HG03196 (cell line): ENCODE measurements around the gene FUS.

Experiments
- ATAC-seq: cut with Tn5 transposase; IDR thresholded peaks from one replicate; pipeline ENCODE4 v1.9.1; 2021; ENCODE audit not compliant: unreplicated experiment

The FUS gene

DNA sequence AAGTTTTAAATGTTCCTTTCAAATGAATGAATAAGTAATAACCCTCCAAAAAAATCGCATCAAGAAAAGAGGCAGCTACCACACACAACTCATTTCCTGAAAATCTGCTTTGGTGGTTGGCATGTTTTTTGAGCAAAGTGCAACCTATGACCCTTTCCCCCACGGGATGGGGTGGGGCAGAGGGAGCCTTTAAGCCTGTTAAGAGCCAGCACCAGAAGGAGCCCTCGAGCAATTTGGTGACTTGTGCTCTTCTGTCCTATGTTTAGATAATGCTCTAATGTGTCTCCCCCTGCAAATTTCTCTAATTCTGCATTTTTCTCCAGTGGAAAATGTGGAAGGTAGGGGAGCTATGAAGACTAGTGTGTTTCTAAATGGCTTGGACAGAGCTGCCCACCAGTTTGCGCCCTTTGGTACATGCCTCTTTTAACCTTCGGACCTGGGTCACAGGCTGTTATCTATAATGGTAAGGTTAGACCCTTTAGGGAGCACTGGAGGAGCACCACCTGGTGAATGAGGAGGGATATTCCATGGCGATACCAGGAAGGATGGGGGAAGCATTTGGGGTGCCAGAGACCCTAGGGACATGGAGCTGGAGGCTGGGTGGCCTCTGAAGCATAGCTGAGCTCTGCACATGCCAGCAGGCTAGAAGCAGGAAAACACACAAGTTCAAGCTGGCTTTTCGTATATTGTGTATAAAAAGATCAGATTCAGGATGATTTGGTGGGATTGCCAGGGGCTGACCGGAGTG is 21.1 kb downstream of the FUS start:
- no peak for ATAC-seq

DNA sequence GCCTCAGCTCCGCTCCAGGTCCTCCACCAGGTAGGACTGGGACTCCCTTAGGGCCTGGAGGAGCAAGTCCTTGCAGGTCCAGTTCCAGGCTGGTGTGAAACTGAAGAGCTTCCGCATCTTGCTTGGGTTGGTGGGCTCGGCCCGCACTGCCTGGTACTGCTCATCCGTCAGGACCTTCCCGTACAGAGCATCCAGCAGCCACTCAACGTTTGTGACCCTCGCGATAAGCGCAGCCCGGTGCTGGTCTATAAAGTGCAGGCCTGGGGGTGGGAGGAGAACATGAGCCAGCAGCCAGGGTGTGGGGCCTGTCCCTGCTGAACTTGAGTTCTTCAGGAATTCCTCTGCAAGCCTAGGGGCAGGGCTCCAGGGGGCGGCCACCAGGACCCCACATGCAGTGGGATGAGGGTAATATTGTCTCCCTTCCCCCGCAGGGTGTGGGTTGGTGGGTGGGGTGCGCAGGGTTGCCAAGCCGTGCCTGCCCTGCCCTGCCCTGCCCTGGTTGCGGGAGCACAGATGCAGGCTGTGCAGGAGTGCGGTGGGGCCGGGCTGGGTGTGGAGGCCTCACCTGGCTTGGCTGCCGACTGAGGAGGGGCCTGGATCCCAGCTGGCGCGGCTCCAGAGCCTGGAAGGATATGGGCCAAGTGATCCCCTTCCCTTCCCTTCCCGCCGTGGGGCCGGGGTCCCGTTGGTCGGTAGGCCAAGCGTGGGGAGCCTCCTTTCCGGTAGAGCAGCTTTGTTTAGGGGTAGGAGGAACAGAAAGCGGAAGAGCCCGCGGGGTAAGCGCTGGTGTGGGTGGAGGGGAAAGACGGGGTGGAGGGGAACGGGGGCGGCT is 21.9 kb downstream of the FUS start:
- ATAC-seq = no peak

DNA sequence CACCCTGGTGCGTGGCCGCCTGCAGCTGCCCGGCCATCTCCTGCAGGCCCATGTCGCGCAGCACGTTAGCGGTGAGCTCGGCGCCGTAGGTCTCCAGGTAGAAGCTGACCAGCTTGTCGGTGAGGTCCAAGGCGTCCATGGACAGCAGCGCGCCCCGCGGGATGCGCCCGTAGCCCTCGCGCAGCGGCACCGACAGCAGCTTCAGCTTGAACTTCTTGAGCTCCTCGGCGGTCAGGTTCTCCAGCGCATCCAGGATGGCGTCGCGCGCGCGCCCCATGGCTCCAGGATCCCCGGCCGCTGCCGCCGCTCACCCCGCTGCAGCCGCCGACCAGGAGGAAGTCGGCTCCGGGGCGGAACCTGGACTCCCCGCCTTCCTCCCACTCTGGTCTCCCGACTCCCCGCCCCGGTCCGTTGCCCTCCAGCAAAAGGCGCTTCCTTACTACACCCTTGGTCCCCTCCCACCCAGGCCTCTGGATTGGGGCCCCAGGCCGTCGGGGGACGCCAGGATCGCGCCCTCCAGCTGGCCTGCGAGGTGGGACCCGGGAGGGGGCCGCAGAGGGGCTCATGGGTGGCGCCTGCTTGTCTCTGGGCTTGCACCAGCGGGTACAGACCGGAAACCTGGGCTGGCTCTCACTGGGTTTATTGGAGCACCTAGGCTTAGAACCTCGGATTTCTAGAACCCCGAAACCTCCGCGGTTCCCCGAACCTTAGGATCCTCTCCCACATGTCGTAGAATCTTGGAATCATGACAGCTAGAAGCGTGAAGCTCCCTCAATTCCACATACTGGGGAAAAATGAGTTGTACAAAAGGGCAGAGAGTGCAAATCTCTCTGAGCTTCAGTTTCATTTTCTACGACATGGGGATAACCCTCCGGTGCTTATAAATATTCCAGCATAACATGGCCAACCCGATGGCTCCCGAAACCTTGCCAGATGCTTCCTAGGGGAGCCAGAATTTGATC is 22.8 kb downstream of the FUS start, which contains the start of gene PYCARD:
Gene PYCARD (minus strand): TSS at position 347 of the 962 bp plus-strand sequence. CDS start 70 bp downstream, at position 277.
- ATAC-seq = no peak

DNA sequence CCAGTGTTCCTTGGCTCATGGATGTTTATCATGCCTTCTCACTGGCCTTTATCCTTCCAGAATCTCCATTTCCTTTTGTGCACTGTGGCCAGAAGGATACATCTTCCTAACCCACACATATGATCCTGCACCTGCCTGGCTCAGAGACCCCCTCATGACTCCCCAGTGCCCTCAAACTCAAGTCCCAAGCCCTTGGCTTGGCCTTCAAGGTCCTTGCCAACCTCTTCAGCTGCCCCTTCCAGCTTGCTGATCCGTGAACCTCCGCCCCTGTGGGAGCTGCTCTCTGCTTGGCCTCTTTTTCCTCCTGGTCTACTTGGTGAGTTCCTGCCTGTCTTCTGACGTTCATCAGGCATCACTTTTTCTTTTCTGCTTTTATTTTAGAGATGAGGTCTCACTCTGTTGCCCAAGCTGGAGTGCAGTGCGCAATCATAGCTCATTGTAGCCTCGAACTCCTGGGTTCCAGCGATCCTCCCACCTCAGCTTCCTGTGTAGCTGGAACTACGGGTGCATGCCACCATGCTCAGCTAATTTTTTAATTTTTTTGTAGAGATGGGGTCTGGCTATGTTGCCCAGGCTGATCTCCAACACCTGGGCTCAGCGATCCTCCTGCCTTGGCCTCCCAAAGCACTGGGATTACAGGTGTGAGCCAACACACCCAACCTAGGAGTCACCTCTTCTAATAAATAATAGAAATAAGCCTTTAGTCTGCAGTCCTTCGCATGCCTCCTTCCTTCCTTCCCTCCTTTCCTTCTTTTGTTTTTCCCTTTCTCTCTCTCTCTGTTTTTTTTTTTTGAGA is 25.1 kb downstream of the FUS start:
- no peak for ATAC-seq

DNA sequence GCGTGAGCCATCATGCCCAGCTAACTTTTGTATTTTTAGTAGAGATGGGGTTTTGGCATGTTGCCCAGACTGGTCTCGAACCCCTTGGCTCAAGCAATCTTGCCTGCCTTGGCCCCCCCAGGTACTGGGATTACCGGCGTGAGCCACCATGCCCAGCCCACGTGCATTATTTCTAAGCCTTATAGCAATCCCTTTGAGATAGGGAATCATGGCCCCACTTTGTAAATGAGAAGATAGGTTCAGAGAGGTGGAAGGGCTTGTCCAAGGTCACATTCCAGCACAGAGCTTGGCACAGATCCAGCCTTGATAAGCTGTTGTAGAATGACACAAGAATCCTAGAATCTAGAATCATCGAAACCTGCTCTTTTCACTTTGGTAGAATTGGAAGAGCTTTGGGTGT is 26.8 kb downstream of the FUS start:
- no peak for ATAC-seq

DNA sequence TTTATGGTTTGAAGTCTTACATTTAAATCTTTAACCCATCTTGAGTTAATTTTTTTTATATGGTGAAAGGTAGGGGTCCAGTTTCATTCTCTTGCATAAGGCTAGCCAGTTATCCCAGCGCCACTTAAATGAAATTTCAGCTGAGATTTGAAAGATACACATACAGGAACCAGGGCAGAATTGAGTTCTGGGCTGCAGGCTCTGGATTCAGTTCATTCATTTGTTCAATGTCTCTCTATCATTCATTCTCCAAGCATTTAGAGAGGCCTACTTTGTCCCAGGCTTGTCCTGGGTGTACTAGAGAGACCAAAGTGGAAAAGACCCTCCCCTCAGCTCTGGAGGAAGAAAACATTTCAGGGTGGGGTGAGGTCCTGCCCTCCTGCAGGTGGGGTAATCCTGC is 33.4 kb downstream of the FUS start:
- no peak for ATAC-seq

DNA sequence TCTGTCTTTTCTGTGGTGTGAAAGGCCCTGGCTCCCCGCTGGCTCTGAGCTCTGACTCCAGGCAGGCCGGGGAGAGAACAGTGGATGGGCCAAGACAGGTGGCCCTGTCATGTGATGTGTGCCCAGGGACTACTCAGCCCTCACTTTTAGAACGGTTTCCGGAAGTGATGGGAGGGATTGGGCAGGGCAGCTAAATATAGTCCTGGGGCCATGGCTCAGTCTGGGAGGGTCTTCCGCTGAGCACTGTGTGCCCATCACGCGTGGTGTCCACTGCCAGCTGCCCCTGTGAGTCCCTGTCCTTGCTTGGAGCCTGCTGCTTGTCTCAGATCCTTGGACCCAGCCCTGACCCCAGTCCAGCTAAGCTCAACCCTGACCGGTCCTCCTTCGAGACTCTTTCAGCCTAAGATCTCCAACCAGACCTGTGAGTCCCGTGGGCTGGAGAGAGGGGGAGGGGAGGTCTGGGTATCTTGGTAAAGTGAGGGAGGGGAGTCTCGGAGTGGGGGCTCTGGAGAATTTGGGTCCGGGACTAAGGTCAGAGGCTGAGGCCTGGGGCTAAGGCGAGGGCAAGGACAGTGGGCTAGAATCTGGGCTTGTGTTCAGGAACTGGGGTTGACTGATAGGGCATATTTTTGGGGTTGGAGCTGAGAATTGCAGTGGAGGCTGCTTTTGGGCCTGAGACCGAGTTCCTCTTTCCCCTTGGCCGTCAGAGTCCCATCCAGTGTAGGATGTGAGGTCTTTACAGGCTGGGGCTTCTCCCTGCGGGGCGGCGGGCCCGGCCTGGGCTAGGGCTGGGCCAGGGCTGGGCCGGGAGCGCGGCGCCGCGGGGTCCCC is 34.2 kb downstream of the FUS start, which contains the start of gene TRIM72:
Gene TRIM72 (plus strand): TSS at position 243 of the 831 bp plus-strand sequence. CDS start 620 bp downstream, outside the sequence.
- ATAC-seq = no peak

DNA sequence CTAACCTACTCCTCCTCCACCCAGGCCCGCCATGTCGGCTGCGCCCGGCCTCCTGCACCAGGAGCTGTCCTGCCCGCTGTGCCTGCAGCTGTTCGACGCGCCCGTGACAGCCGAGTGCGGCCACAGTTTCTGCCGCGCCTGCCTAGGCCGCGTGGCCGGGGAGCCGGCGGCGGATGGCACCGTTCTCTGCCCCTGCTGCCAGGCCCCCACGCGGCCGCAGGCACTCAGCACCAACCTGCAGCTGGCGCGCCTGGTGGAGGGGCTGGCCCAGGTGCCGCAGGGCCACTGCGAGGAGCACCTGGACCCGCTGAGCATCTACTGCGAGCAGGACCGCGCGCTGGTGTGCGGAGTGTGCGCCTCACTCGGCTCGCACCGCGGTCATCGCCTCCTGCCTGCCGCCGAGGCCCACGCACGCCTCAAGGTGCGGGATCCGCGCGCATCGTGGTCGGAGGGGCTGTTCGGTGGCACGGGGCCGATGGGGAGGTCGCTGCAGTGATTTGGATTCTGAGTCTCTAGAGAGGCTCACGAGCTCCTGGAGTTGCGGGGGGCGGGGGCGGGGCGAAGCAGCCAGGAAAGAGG is 34.9 kb downstream of the FUS start:
- ATAC-seq = no peak

DNA sequence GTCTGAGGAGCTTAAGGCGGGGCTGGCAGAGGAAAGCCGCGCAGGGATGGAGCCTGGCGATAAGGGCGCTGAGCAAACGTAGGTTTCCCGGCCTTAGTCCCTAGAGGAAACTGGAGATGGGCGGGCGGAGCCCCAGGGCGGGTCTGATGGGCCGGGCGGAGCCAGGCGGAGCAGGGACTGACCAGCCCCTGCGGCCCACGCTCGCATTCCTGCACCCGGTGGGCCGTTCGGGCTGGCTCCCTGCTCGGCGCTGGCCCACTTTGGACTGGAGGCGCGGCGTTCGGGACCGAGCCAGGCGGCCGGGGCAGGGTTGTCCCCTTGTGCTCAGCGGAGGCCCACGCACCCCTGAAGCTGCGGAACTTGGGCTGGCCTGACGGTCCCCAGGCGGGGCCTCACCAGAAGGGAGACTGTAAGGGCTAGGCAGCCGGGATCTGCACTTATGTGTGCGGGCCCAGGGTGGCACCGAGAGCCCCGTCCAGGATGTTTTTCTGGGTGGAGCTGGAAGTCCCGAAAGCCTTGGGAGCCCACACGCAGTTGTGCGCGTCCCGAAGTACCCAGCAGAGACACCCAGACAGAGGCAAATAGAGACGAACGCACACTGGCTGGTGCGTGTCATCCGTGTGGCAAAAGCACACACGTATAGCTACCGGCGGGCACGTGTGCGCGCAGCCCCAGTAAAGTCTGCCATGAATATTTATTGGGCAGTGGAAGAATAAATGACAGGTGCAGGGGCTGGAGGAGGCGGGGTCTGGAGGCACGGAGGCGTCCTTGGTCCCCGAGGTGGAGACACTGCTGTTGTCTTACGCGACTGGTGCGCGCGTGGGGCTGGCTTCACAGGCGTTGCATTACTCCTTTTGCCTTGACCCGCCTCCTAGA is 35.6 kb downstream of the FUS start:
- ATAC-seq = no peak

DNA sequence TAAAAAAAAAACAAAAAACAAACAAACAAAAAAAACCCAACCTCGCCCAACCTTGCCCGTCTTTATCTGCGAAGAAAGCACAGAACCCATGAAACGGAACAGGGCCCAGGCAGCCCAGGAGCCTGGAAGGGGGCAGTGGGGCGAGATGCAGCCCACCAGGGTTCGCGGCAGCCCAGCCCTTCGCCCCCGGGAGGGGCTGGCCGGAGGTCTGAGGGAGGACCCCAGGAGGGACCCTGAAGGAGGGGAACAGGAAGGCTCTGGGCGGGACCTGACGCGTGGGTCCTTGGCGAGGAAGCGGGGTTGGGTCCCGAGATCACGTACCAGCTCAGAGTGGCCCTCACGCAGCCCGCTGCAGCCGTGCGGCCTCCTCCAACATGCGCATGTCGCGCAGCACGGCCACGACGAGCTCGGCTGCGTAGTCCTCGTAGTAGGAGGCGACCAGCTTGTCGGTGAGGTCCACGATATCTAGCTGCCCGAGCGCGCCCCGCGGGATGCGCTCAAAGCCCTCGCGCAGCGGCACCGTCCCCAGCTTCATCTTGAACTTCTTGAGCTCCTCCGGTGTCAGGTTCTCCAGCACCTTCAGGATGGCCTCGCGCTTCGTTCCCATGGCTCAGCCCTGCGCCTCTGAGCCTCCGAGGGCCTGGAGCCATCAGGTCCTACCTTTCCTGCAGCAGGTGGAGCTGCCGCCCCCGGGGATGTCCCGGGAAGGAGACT is 36.6 kb downstream of the FUS start, which contains the start of gene PYDC1:
Gene PYDC1 (minus strand): TSS at position 714 of the 714 bp plus-strand sequence. CDS start 107 bp downstream, at position 607.
- no peak for ATAC-seq

DNA sequence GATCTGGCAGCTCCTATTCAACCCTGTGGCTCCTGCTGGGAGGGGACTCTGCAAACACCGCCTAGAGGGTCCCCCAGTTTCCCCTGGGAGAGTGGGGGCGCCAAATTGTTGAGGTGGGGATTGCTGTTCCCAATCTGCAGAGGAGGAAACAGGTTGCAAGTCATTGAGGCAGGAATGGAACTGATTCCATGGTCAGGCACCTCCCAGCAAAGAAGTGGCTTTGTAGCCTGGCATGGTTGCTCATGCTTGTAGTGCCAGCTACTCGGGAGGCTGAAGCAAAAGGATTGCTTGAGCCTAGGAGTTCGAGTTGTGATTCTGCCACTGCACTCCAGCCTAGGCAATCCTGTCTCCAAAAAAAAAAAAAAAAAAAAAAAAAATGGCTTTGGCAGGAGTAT is 37.2 kb downstream of the FUS start:
- no peak for ATAC-seq

DNA sequence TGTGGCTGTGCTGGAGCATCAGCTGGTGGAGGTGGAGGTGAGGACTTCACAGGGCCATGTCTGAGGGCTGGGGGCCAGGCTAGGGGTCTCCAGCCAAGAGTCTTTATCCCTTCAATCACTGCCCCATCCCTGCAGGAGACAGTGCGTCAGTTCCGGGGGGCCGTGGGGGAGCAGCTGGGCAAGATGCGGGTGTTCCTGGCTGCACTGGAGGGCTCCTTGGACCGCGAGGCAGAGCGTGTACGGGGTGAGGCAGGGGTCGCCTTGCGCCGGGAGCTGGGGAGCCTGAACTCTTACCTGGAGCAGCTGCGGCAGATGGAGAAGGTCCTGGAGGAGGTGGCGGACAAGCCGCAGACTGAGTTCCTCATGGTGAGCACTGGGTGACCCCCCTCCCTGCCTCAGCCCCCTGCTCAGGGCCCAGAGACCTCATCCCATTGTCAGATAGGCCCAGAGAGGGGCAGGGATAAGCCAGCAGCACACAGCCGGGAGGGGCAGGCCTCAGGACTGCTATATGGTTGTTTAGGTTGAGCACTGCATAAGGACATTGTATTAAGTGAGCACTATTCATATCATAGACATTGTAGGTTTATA is 39.3 kb downstream of the FUS start:
- no peak for ATAC-seq

DNA sequence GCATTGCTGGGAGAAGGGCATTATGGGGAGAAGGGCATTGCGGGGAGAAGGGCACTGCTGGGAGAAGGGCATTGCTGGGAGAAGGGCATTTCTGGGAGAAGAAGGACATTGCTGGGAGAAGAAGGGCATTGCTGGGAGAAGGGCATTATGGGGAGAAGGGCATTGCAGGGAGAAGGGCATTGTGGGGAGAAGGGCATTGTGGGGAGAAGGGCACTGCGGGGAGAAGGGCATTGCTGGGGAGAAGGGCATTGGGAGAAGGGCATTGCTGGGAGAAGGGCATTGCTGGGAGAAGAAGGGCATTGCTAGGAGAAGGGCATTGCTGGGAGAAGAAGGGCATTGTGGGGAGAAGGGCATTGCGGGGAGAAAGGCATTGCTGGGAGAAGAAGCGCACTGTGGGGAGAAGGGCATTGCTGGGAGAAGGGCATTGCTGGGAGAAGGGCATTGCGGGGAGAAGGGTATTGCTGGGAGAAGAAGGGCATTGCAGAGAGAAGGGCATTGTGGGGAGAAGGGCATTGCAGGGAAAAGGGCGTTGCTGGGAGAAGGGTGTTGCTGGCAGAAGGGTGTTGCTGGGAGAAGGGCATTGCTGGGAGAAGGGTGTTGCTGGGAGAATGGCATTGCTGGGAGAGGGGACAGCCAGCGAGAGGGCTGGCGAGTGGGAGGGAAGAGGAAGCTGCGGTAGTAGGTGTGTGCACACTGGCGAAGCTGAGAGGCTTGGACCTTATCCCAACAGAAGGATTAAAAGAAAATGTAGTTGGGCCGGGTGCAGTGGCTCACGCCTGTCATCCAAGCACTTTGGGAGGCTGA is 41.6 kb downstream of the FUS start:
- ATAC-seq = no peak

DNA sequence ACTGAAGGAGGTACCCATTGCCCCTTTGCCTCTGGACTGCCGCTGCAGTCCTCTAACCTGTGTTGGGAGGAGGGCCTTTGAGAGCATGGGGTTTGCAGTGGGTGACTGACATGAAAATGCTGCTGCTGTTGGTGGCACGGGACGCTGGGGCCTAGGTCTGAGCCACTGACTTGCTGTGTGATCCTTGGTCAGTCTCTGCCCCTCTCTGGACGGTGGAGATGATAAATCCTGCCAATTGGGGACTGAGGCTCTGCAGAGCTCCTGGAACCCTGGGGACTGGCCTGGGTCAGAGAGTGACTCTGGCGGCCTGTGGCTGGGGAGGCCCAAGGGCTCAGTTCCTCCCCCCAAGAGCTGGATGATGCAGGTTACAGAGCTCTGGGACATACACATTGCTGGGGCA is 43.1 kb downstream of the FUS start:
- ATAC-seq = no peak

DNA sequence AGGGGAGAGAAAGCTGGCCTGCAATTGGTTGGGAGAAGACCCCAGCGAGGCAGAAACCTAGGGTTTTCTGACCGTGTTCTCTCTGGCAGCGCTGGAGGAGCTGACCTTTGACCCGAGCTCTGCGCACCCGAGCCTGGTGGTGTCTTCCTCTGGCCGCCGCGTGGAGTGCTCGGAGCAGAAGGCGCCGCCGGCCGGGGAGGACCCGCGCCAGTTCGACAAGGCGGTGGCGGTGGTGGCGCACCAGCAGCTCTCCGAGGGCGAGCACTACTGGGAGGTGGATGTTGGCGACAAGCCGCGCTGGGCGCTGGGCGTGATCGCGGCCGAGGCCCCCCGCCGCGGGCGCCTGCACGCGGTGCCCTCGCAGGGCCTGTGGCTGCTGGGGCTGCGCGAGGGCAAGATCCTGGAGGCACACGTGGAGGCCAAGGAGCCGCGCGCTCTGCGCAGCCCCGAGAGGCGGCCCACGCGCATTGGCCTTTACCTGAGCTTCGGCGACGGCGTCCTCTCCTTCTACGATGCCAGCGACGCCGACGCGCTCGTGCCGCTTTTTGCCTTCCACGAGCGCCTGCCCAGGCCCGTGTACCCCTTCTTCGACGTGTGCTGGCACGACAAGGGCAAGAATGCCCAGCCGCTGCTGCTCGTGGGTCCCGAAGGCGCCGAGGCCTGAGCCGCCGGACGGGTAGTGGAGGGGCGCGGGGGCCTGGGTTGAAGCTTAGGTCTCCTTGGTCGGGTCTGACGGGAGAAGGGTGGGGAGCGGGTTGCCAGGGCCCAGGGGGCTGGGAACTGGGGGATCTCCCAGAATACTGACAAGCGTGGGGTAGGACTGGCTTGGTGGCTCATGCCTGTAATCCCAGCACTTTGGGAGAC is 44.4 kb downstream of the FUS start:
- no peak for ATAC-seq
